Stimulated activated CD4-positive, alpha-beta T cell treated with anti-CD3 and anti-CD28 coated beads, Interleukin-2, amount 100 ng/mL, for 4 hours (primary cell): ENCODE results near the gene C11orf86.
"Not testable (repeated sequence)": the region's sequence is repeated elsewhere in the genome, so short reads cannot be mapped to it uniquely, and the experiment has no call there.

Experiments used
- DNase-seq: peaks from one replicate; pipeline ENCODE4 v3.0.0-alpha.2; 2020; ENCODE audit warnings: low read depth

Gene C11orf86

GRCh38 chr11:66974724-66975404, at the start of gene C11orf86:
TSS of gene C11orf86 (plus strand) at chr11:66975304. CDS start at chr11:66975363, 59 bp downstream.
- no peak for DNase-seq

- DNase-seq: no peak
These were observed 45.4 kb upstream of the C11orf86 start for GRCh38 chr11:66929753-66930152.

GRCh38 chr11:66932543-66932942, 42.6 kb upstream of the C11orf86 start:
- DNase-seq: no peak

- DNase-seq: no peak
These were observed 41.6 kb upstream of the C11orf86 start for GRCh38 chr11:66933531-66933930.

- no peak for DNase-seq
These were observed 39.9 kb upstream of the C11orf86 start for GRCh38 chr11:66934950-66935779.

GRCh38 chr11:66936311-66936711, 38.8 kb upstream of the C11orf86 start:
- DNase-seq: no peak

GRCh38 chr11:66937193-66937733, 37.8 kb upstream of the C11orf86 start:
- DNase-seq: no peak

- no peak for DNase-seq
These were observed 36.4 kb upstream of the C11orf86 start for GRCh38 chr11:66938582-66939135.

- peak; percentile 19 for DNase-seq
These were observed 25.0 kb upstream of the C11orf86 start for GRCh38 chr11:66950112-66950535.

- DNase-seq: no peak
These were observed 24.0 kb upstream of the C11orf86 start for GRCh38 chr11:66951135-66951534.

- no peak for DNase-seq
These were observed 23.2 kb upstream of the C11orf86 start for GRCh38 chr11:66951927-66952337.

- no peak for DNase-seq
These were observed 21.8 kb upstream of the C11orf86 start for GRCh38 chr11:66953081-66953833.

GRCh38 chr11:66956689-66957290, 18.3 kb upstream of the C11orf86 start:
- DNase-seq: no peak

- no peak for DNase-seq
These were observed 17.2 kb upstream of the C11orf86 start for GRCh38 chr11:66957971-66958231.

GRCh38 chr11:66958232-66958955, 16.7 kb upstream of the C11orf86 start, which contains the start of gene PC:
TSS of gene PC (minus strand) at chr11:66958383. CDS start at chr11:66872159, 86,224 bp downstream.
- peak; percentile 95 for DNase-seq

GRCh38 chr11:66958956-66959274, 16.2 kb upstream of the C11orf86 start:
- peak; percentile 21 for DNase-seq

- DNase-seq: not testable (repeated sequence)
These were observed 13.4 kb upstream of the C11orf86 start for GRCh38 chr11:66961691-66962213.

- DNase-seq: no peak
These were observed 12.9 kb upstream of the C11orf86 start for GRCh38 chr11:66962247-66962646.

GRCh38 chr11:66962801-66963200, 12.3 kb upstream of the C11orf86 start:
- no peak for DNase-seq

- DNase-seq: no peak
These were observed 10.6 kb upstream of the C11orf86 start for GRCh38 chr11:66964495-66964894.

- DNase-seq: no peak
These were observed 8.8 kb upstream of the C11orf86 start for GRCh38 chr11:66966351-66966750.
